Activated naive CD8-positive, alpha-beta T cell treated with anti-CD3 and anti-CD28 coated beads, Interleukin-2, amount 50 U/mL, for 24 hours (primary cell): ENCODE results near the gene SLC15A4.

Experiments
- ATAC-seq: fragments of 150-1000 bp; cut with Tn5 transposase; one replicate; pipeline ENCODE4 v1.10.0; 2021
- DNase-seq: peaks from one replicate; pipeline ENCODE4 v3.0.0; 2021
- H3K27ac Mint-ChIP-seq: one replicate; pipeline ENCODE4 v1.8.0; 2021; ENCODE audit warnings: mild to moderate bottlenecking, mixed read lengths
- H3K27me3 Mint-ChIP-seq: one replicate; pipeline ENCODE4 v1.8.0; 2021; ENCODE audit warnings: mixed read lengths
- H3K36me3 Mint-ChIP-seq: one replicate; pipeline ENCODE4 v1.8.0; 2021; ENCODE audit warnings: low read depth, mixed read lengths
- H3K4me1 Mint-ChIP-seq: one replicate; pipeline ENCODE4 v1.8.0; 2021; ENCODE audit warnings: mixed read lengths
- H3K4me3 Mint-ChIP-seq: one replicate; pipeline ENCODE4 v1.8.0; 2021; ENCODE audit warnings: mild to moderate bottlenecking, moderate library complexity, mixed read lengths
- H3K9me3 Mint-ChIP-seq: one replicate; pipeline ENCODE4 v1.8.0; 2021; ENCODE audit warnings: mixed read lengths

The SLC15A4 gene

DNA sequence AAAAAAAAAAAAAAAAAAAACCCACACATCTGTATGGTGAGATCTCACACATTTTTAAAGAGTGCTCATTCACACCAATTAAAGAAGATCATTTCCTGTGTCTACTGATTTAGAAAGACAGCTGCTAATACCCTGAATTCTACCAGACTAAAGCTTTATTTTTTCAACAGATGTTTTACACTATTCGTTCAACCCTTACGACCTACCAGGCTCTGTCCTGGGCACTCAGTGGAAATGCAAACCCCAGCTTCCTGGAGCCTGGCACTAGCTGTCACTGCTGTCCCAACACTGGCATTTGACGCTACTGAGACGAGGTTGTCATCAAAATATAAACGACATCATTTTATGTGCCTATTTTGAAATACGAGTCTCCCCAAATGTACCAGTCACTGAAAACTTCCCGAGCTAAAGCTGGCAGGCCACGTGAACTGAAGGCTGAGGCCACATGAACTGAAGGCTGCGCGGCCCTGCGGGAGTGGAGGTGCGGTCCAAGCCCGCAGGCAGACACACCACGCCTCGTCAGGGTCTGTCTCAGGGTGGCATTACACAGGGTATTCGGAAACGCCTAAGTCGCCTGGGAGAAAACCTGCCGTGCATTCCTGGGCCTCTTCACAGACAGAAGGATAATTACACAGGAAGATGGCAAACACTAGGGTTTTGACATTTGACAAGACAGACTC is 27.2 kb downstream of the SLC15A4 start:
- Mint-ChIP-seq H3K27ac (peak overlapping the region; percentile 59), H3K27me3 (no peaks in the 10 kb centered on the region), H3K4me1 (peaks cover 62% of the 10 kb centered on the region), H3K36me3 (peaks cover 76% of the 10 kb centered on the region), H3K9me3 (no peaks in the 10 kb centered on the region), H3K4me3 (no peak overlapping the region)
- DNase-seq = no peak
- ATAC-seq = no peak

DNA sequence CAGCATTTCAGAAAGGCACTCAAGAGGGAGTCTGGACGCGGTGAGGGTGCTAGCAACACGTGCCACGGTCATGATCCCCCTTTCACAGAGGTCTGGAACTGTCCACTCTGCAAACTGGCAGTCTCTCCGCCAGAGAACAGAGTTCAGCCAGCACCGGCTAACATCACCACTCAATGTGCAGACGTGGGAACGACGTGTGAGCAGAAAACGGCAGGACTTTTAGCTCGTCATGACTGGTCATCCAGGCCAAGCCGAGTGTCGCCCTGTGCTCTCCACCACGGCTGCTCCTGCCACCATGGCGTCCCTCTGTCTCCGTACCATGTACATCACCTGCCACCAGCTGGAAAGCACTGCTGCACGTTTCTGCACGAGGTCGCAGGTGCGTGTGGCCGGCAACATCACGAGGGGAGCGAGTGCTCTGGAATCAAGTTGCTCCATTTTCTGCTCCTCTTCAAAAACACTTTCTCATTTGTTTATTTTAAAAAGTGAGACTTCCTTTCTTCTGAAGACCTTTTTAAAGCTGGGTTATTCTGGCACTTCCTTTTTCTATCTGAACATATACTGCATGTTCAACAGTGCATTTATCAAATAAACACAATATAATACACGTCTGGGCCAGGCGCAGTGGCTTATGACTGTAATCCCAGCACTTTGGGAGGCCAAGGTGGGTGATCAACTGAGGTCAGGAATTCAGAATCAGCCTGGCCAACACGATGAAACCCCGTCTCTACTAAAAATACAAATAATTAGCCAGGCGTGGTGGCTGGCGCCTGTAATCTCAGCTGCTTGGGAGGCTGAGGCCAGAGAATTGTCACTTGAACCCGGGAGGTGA is 28.0 kb downstream of the SLC15A4 start:
- Mint-ChIP-seq H3K27ac (peak overlapping the region; percentile 59), H3K9me3 (no peaks in the 10 kb centered on the region), H3K4me1 (peaks cover 61% of the 10 kb centered on the region), H3K27me3 (no peaks in the 10 kb centered on the region), H3K36me3 (peaks cover 69% of the 10 kb centered on the region), H3K4me3 (no peak overlapping the region)
- DNase-seq (no peak), ATAC-seq (no peak)

DNA sequence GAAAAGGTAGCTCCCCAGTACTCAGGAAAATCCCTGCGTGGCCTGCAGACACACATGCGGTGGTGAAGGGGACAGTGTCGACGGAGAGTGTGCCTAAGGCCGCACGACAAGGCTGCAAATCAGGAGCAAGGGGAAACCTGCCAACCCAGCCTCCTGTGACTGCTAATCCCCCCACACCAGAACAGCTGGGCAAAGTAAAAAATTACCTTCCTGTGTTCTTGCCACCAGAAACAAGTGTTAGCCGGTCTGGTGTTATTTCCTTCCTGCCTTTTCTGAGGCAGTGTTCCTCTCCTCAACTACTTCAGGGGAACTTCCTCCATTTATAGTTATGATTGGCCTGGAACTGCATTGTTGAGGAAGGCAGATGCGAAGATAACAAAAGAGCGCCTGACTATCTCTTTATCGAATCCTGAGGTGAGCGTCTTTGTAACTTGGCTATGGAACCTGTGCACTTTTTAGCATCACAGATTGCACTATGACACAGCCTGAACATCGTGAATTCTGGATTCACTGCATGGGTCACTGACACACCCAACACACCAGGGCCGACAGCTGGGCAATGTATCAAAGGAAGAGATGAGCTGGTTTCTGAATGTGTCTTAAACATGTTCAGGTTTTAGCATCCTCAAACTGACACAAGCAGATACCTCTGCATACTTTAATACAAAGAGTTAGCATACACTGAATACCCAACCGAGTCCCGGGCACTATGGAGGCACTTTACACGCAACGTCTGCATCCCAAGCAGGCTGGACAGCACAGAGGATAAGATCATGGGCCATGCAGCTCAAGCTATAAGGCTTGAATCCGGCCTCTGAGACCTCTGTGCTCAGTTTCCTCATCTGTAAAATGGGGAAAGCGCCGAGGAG is 28.9 kb downstream of the SLC15A4 start:
- DNase-seq (no peak), ATAC-seq (peak; percentile 9)
- no peaks in the 10 kb centered on the region for H3K9me3 Mint-ChIP-seq
- H3K36me3 Mint-ChIP-seq = peaks cover 60% of the 10 kb centered on the region
- no peaks in the 10 kb centered on the region for H3K27me3 Mint-ChIP-seq
- H3K4me3 Mint-ChIP-seq = no peak overlapping the region
- peak overlapping the region; percentile 16 for H3K27ac Mint-ChIP-seq
- peaks cover 61% of the 10 kb centered on the region for H3K4me1 Mint-ChIP-seq

DNA sequence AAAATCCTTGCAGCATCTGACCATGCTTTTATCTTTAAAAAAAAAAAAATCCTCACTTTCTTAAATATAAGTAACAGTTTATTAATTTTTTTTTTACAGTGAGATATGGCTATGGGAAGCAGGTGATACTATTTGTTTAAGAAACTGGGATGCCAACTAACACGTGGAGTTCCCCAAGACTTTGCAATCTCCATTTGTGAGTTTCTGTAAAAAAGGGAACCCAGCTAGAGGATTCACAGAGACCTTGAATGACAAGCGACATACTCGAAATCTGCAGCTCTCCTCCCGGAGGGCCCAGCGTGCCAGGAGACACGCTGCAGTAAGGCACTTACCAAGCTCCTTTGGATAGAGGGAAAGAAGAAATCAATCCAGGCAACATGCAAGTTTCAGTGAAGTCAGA is 30.1 kb downstream of the SLC15A4 start:
- Mint-ChIP-seq H3K27ac (no peak overlapping the region), H3K9me3 (no peaks in the 10 kb centered on the region), H3K4me3 (no peak overlapping the region), H3K36me3 (peaks cover 51% of the 10 kb centered on the region), H3K27me3 (no peaks in the 10 kb centered on the region), H3K4me1 (peaks cover 62% of the 10 kb centered on the region)
- DNase-seq = no peak
- no peak for ATAC-seq

DNA sequence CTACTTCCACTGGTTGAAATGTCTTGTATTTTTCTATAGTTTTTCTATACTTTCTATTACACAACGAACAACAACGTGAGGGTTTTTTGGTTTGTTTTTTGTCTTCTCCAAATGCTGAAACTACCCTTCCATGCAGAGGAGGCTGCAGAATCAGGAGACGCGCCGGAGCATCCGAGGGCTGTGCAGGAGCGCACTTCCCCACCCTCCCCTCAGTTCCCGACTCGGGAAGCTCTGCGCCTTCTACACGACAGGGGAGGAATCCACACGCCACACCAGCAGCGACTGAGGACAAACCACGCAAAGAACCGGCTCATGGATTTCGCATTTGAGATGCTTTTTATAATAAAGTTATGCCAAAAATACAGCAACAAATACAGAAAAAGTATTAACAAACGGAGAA is 30.9 kb downstream of the SLC15A4 start:
- H3K4me1 Mint-ChIP-seq = peaks cover 59% of the 10 kb centered on the region

DNA sequence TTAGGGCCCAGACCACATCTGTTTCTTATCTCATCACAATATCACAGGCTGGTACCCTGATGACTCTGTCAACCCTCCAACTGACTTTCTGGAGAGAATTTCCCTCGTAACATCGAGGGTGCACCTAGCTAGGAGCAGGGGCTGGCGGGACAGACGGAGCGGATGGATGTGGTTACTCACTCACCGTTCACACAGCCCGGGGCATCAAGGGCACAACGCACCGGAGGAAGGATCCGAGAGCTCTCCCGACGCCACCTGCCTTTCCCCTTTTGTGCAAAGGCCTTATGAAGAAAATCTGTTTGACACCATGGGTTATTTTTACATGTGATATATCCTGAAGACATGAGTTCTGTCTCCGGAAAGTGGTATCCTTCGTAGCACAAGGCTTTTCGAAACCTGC is 31.4 kb downstream of the SLC15A4 start:
- Mint-ChIP-seq H3K4me1 (peaks cover 55% of the 10 kb centered on the region), H3K4me3 (no peak overlapping the region), H3K27ac (peak overlapping the region; percentile 39), H3K9me3 (no peaks in the 10 kb centered on the region), H3K36me3 (peaks cover 42% of the 10 kb centered on the region), H3K27me3 (no peaks in the 10 kb centered on the region)
- DNase-seq (no peak), ATAC-seq (no peak)

More for the DNA sequence above, 30.9 kb downstream of the SLC15A4 start:
- peaks cover 46% of the 10 kb centered on the region for H3K36me3 Mint-ChIP-seq
- no peak overlapping the region for H3K4me3 Mint-ChIP-seq
- DNase-seq (no peak), ATAC-seq (no peak)
- H3K27ac Mint-ChIP-seq = no peak overlapping the region
- no peaks in the 10 kb centered on the region for H3K27me3 Mint-ChIP-seq
- H3K9me3 Mint-ChIP-seq = no peaks in the 10 kb centered on the region

DNA sequence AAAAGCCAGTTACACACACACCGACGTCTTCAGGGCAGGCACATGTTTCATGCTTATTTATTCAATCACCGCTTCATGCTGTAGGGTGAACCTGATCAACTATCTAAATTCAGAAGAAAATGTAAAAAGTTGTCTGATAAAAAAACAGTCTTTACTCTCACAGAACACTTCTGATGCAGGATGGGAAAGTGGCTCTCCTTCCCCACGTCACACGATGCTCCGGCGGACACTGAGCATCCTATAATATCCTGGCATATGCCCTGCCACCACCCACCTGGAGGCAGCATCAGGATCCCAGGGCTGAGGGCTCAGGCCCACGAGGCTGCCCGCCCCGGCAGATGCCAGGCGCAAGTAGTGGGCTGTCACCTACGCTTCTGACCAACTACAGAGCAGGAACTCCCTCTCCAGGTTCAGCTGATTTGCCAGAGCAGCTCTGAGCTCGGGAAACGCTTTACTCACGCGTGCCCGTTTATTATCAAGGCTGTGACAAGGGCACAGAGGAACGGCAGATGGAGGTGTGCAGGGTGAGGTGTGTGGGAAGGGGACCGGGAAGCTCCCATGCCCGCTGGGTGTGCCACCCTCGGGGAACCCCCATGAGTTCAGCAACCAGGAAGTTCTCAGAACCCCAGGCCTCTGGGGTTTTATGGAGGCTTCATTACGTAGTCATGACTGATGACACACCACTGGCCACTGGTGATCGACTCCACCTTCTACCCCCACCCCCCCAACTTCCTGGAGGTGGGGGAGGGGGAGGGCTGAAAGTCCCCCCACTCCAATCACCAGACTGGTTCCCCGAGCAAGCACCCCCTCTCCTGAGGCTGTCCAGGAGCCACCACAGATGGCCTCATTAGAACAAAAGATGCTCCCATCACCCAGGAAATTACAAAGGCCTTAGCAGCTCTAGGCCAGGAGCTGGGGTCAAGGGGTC is 32.1 kb downstream of the SLC15A4 start:
- H3K27ac Mint-ChIP-seq = peak overlapping the region; percentile 39
- H3K27me3 Mint-ChIP-seq = no peaks in the 10 kb centered on the region
- H3K4me1 Mint-ChIP-seq = peaks cover 50% of the 10 kb centered on the region
- no peak overlapping the region for H3K4me3 Mint-ChIP-seq
- ATAC-seq (peak; percentile 13), DNase-seq (no peak)
- H3K36me3 Mint-ChIP-seq = peaks cover 38% of the 10 kb centered on the region
- H3K9me3 Mint-ChIP-seq = no peaks in the 10 kb centered on the region

DNA sequence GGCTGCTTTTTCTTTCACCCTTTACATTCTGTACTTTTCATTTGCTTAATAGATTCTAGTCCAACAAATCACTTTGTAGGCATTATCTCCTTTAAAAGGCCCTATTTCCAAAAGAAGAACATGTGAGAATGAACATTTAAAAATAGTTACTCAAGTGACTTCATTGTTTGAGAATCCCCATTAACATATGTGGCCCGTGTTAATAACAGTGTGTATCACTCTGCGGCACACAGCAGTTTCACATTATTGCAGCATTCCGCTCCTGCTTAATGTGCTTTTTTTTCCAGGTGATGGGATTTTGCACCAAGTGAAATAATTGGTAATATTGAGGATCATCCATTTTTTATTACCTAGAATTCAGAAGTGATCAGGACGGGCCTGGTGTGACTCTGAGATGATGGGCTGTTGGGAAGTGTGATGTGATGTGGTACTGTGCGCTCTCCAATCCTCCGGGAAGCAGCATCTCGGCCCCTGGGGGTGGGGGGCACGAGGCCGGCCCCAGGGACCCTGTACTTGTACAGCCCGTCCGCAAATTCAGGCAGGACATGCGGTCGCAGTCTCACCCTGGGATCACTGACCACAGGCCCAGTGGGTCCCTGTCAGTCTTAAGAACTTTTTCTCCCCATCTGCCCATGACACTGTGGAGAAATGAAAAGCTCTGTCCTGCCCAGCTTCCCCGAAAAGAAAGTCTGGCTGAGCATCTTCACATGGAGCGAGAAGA is 32.9 kb downstream of the SLC15A4 start:
- Mint-ChIP-seq H3K27me3 (no peaks in the 10 kb centered on the region), H3K27ac (no peak overlapping the region), H3K4me1 (peaks cover 42% of the 10 kb centered on the region), H3K36me3 (peaks cover 32% of the 10 kb centered on the region), H3K9me3 (no peaks in the 10 kb centered on the region), H3K4me3 (no peak overlapping the region)
- DNase-seq = no peak
- no peak for ATAC-seq

DNA sequence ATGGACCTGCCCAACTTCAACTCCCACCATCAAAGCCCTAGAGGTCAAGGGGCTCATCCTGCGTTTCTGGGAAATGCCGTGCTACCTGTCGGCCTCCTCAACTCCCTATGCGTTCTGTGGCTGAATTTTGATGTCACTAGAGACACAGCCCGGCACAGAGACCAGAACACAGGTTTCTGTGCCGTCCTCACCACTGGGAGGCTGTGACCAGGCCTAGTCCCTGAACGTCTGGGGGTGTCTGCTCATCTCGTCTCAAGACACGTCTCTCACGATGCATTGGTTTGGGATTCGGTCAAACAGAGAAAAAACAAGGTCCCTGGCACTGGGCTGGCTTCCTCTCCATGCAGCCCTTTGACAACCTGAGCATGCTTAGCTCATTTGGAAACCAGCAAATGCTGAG is 33.5 kb downstream of the SLC15A4 start:
- Mint-ChIP-seq H3K4me3 (no peak overlapping the region), H3K4me1 (peaks cover 36% of the 10 kb centered on the region), H3K27ac (no peak overlapping the region), H3K9me3 (no peaks in the 10 kb centered on the region), H3K36me3 (peaks cover 27% of the 10 kb centered on the region), H3K27me3 (no peaks in the 10 kb centered on the region)
- ATAC-seq (no peak), DNase-seq (no peak)

DNA sequence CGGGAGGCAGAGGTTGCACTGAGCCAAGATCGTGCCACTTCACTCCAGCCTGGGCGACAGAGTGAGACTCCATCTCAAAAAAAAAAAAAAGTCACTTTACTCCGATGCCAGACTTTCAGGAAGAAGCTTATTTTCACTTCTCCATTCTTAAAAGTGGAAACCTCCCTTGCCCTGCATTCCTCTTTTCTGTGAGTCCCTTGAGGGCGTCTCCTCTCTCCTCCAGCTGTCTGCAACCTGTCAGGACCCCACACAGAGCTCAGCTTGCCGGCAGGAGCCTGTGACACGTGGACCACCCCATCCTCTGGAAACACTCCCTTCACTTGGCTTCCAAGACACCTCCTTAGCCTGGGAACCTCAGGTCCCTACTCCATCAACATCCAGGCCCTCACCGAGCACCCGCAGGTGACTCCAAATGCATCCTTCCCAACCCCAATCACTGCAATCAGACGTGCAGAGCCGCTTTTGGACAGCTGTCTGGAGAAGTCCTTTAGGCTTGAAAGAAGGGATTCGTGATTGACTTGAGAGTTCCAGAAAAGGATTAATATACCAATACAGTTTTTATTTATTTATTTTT is 34.3 kb downstream of the SLC15A4 start:
- Mint-ChIP-seq H3K36me3 (peaks cover 20% of the 10 kb centered on the region), H3K4me1 (peaks cover 28% of the 10 kb centered on the region), H3K4me3 (no peak overlapping the region), H3K27ac (peak overlapping the region; percentile 37), H3K27me3 (no peaks in the 10 kb centered on the region), H3K9me3 (no peaks in the 10 kb centered on the region)
- no peak for ATAC-seq
- DNase-seq = no peak

DNA sequence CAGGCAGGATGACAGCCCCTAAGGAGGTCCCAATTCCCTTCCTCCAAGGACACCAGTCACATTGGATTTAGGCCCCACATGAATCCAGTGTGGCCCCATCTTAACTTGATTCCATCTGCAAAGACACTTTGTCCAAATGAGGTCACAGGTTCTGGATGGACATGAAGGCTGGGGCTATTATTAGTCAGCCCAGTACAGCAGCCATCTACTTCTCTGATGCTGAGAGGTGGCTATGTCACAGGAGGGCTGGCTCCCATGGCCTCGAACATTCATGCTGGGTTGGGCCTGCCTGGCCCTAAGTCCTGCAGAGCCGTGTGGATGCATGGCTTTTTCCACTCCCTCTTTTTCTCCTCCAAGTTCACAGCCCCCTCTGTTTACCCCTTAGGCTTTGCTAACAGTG is 35.9 kb downstream of the SLC15A4 start:
- Mint-ChIP-seq H3K27ac (no peak overlapping the region), H3K9me3 (no peaks in the 10 kb centered on the region), H3K27me3 (no peaks in the 10 kb centered on the region), H3K4me3 (no peak overlapping the region), H3K4me1 (peaks cover 30% of the 10 kb centered on the region), H3K36me3 (peaks cover 9% of the 10 kb centered on the region)
- DNase-seq = no peak
- no peak for ATAC-seq

DNA sequence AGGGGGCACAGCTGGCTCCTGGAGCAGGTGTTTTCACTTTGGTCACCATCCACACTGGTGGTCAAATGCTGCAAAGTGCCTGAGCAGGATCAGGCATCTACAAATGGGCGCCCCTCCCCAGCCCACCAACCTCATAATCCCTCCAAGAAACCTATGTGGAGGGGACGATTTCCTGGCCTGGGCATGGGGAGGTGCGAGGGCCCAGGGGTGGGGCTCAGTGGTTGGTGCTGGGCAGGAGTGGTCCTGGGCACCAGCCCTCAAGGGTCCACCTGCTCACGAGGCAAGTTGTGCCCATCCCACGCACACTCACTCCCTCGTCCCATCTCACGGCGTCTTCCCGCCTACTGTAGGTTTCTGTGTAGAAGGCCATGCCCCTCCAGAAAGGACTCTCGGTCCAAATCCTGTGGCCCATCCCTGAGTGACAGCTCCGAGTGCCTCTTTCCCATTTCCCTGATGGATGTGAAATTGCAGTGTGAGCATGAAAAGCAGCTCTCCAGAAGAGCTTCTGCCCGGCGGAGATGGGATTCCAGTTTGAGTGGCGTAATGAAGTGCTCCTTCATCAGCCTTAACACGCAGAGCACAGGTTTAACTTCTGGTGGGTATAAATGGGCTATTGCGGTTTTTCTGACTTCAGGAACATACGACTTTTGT is 36.9 kb downstream of the SLC15A4 start:
- H3K4me3 Mint-ChIP-seq = no peak overlapping the region
- no peaks in the 10 kb centered on the region for H3K9me3 Mint-ChIP-seq
- H3K27ac Mint-ChIP-seq = no peak overlapping the region
- DNase-seq (no peak), ATAC-seq (no peak)
- no peaks in the 10 kb centered on the region for H3K27me3 Mint-ChIP-seq
- H3K4me1 Mint-ChIP-seq = peaks cover 24% of the 10 kb centered on the region
- H3K36me3 Mint-ChIP-seq = peaks cover under 1% of the 10 kb centered on the region
